A549 (cell line): ENCODE measurements around the gene LPCAT1. TPM values are rescaled to one million over a fixed set of nuclear protein-coding genes. Genes with fewer than 3 reads are reported as not detected.
"Not testable (repeated sequence)": the region's sequence is repeated elsewhere in the genome, so short reads cannot be mapped to it uniquely, and the experiment has no call there.

ENCODE experiments used
- ATAC-seq, 2 experiments: fragments of 200-7000 bp in 1 of 2; fragments of >200 bp in 1 of 2; cut with Nextera tagmentation in 1 of 2; cut with Tn5 transposase in 1 of 2; 3 replicates each; pipeline versions ENCODE4 v1.8.0 to v1.9.1; 2018 to 2020; ENCODE audit warnings: mild to moderate bottlenecking in 1 of 2, moderate library complexity in 1 of 2
- CTCF ChIA-PET: fragments of 300-600 bp; sonication (Branson Sonifier 250); formaldehyde crosslinking; extraction: SDS; loops from one replicate; lab custom pipeline; 2021; ENCODE audit warnings: antibody characterized with exemption, inconsistent platforms; lab: Yijun Ruan, JAX
- POLR2A ChIA-PET: fragments of 350-600 bp; formaldehyde crosslinking; extraction: SDS; loops from one replicate; lab custom pipeline; 2021; ENCODE audit warnings: antibody characterized with exemption, inconsistent platforms; lab: Yijun Ruan, JAX
- DNase-seq, 2 experiments: peaks; one replicate each; pipeline versions ENCODE4 v3.0.0 to v3.0.0-alpha.2; 2011 to 2016; ENCODE audit warnings: low read depth in 1 of 2, low spot score in 1 of 2
- FAIRE-seq: peaks from 2 replicates; lab custom pipeline; 2011; peaks lifted over from hg19 to GRCh38; lab: Jason Lieb, UNC
- H3K27ac ChIP-seq, 2 experiments: fragments of >200 bp; sonication (Bioruptor Twin); formaldehyde crosslinking; 3 replicates each; pipeline ENCODE4 v1.5.1; 2016 to 2017
- H3K4me1 ChIP-seq: fragments of >200 bp; sonication (Bioruptor Twin); formaldehyde crosslinking; 3 replicates; pipeline ENCODE4 v1.6.1; 2016
- H3K4me2 ChIP-seq: fragments of >200 bp; sonication (Bioruptor Twin); formaldehyde crosslinking; 3 replicates; pipeline ENCODE4 v1.6.1; 2016
- H3K4me3 ChIP-seq: fragments of >200 bp; sonication (Bioruptor Twin); formaldehyde crosslinking; 3 replicates; pipeline ENCODE4 v1.5.1; 2016
- H3K9me3 ChIP-seq: fragments of >200 bp; sonication (Bioruptor Twin); formaldehyde crosslinking; 3 replicates; pipeline ENCODE4 v1.6.1; 2016
- ESRRA ChIP-seq: fragments of 150-350 bp; IDR thresholded peaks from 2 replicates; pipeline ENCODE4 v1.6.1; 2014; ENCODE audit warnings: mild to moderate bottlenecking, low read length, borderline replicate concordance
- FOSB ChIP-seq: fragments of 250-450 bp; sonication (Bioruptor Pico); IDR thresholded peaks from 2 replicates; pipeline ENCODE4 v1.5.0; 2020; ENCODE audit warnings: mild to moderate bottlenecking, moderate library complexity
- FOSL2 ChIP-seq, 2 experiments: fragments of 450-650 bp in 1 of 2; fragments of >200 bp in 1 of 2; sonication (Bioruptor Twin) in 1 of 2; formaldehyde crosslinking; IDR thresholded peaks; 2 replicates each; pipeline versions ENCODE4 v1.5.0 to v1.6.1; 2016 to 2020; ENCODE audit warnings: mild to moderate bottlenecking in 1 of 2, moderate library complexity in 1 of 2
- HEYL ChIP-seq: fragments of 250-450 bp; sonication (Bioruptor Pico); IDR thresholded peaks from 2 replicates; pipeline ENCODE4 v1.8.0; 2021; ENCODE audit warnings: mild to moderate bottlenecking, moderate library complexity
- JUNB ChIP-seq: fragments of >200 bp; sonication (Bioruptor Twin); formaldehyde crosslinking; IDR thresholded peaks from 2 replicates; pipeline ENCODE4 v1.6.1; 2016
- MAFK ChIP-seq: fragments of 450-650 bp; IDR thresholded peaks from 2 replicates; pipeline ENCODE4 v1.6.1; 2014; ENCODE audit not compliant: partially characterized antibody
- NPAS2 ChIP-seq: fragments of 250-450 bp; sonication (Bioruptor Pico); IDR thresholded peaks from 2 replicates; pipeline ENCODE4 v1.8.0; 2022; ENCODE audit warnings: mild to moderate bottlenecking, moderate library complexity, borderline replicate concordance
- NR3C1 ChIP-seq: fragments of >200 bp; sonication (Bioruptor Twin); formaldehyde crosslinking; IDR thresholded peaks from 3 replicates; pipeline ENCODE4 v1.6.1; 2017
- PHF8 ChIP-seq: fragments of 200-600 bp; sonication (generic); IDR thresholded peaks from 2 replicates; pipeline ENCODE4 v1.6.1; 2016; ENCODE audit warnings: low read depth, mild to moderate bottlenecking, antibody characterized with exemption, moderate library complexity, borderline replicate concordance
- RAD21 ChIP-seq, 2 experiments: fragments of >200 bp in 1 of 2; sonication (Bioruptor Twin) in 1 of 2; formaldehyde crosslinking in 1 of 2; IDR thresholded peaks in 1 of 2; conservative IDR thresholded peaks in 1 of 2; 2 replicates in 1 of 2; 3 replicates in 1 of 2; pipeline ENCODE4 v1.6.1; 2012 to 2018; ENCODE audit warnings: inconsistent platforms in 1 of 2
- RCOR1 ChIP-seq: fragments of 150-350 bp; IDR thresholded peaks from 2 replicates; pipeline ENCODE4 v1.6.1; 2014; ENCODE audit warnings: antibody characterized with exemption, low read length, low read depth
- RNF2 ChIP-seq: fragments of 200-600 bp; sonication (generic); IDR thresholded peaks from 2 replicates; pipeline ENCODE4 v1.6.1; 2016; ENCODE audit warnings: low read depth, mild to moderate bottlenecking, antibody characterized with exemption, moderate library complexity, borderline replicate concordance
- ZC3H11A ChIP-seq: fragments of 450-650 bp; IDR thresholded peaks from 2 replicates; pipeline ENCODE4 v1.6.1; 2014; ENCODE audit warnings: antibody characterized with exemption, mild to moderate bottlenecking
- ZNF302 ChIP-seq: fragments of 250-450 bp; sonication (Bioruptor Pico); IDR thresholded peaks from 2 replicates; pipeline ENCODE4 v1.9.0; 2021; ENCODE audit warnings: inconsistent platforms, mild to moderate bottlenecking, moderate library complexity
- WGBS: methylation state at CpG from one replicate; pipeline ENCODE4 v1.1.6; 2017; ENCODE audit errors: missing lambda C conversion rate; 5-methylcytosine and 5-hydroxymethylcytosine counted together
- polyA plus RNA-seq, 4 experiments: library from polyadenylated mRNA; depleted of rRNA in 3 of 4; stranded (reverse); fragments of >200 nt; fragmentation: RNase III in 1 of 4; extraction: RNeasy Plus Mini Kit Qiagen cat#74134 plus additional on column Dnase treatment in 1 of 4; gene quantifications; 2 replicates in 3 of 4; 3 replicates in 1 of 4; pipeline ENCODE4 v1.2.3, GENCODE V29; 2011 to 2017
- TF ChIP-seq, protein P1 (sequence below): fragments of >200 bp; sonication (Bioruptor Twin); formaldehyde crosslinking; IDR thresholded peaks from 3 replicates; pipeline ENCODE4 v1.6.1; 2016
- TF ChIP-seq, protein P2 (sequence below): fragments of >200 bp; sonication (Bioruptor Twin); formaldehyde crosslinking; IDR thresholded peaks from 3 replicates; pipeline ENCODE4 v1.5.1; 2016
- TF ChIP-seq, protein P3 (sequence below): fragments of 200-600 bp; sonication (generic); IDR thresholded peaks from 2 replicates; pipeline ENCODE4 v1.6.1; 2016; ENCODE audit warnings: antibody characterized with exemption, mild to moderate bottlenecking, moderate library complexity
- TF ChIP-seq, protein P4 (sequence below): fragments of 450-650 bp; IDR thresholded peaks from 2 replicates; pipeline ENCODE4 v1.6.1; 2014; ENCODE audit warnings: antibody characterized with exemption

The LPCAT1 gene
- polyA plus RNA-seq, 2 of the 4 experiments (the other 2 are of a cell fraction): 22.9 to 74.9 TPM

DNA sequence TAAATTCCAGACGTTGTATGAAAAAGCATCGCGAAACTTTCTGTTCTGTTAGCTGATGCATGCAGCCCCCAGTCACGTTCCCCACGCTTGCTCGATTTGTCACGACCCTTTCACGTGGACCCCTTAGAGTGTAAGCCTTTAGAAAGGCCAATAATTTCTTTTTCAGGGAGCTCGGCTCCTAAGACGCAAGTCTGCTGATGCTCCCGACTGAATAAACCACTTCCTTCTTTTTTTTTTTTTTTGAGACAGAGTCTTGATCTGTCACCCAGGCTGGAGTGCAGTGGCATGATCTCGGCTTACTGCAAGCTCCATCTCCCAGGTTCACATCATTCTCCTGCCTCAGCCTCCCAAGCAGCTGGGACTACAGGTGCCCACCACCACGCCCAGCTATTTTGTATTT, 36.7 kb upstream of the LPCAT1 start:
- H3K4me3 ChIP-seq, H3K9me3 ChIP-seq, DNase-seq, POLR2A ChIA-PET, ATAC-seq, H3K4me2 ChIP-seq, FAIRE-seq: not testable (repeated sequence)
- CTCF ChIA-PET: interaction anchor here (1.2 kb wide), 1 partner anchor 76 kb away, joined by 3 read pairs; no protein-coding TSS in a partner anchor
- 0 out of 6 replicates have a peak overlapping the region, but pooled peaks of 1 of the 2 experiments have one; percentile 20 for H3K27ac ChIP-seq
- WGBS: 78% methylated on average over 13 of the region's 13 CpGs
- peaks cover 35% of the 10 kb centered on the region for H3K4me1 ChIP-seq

DNA sequence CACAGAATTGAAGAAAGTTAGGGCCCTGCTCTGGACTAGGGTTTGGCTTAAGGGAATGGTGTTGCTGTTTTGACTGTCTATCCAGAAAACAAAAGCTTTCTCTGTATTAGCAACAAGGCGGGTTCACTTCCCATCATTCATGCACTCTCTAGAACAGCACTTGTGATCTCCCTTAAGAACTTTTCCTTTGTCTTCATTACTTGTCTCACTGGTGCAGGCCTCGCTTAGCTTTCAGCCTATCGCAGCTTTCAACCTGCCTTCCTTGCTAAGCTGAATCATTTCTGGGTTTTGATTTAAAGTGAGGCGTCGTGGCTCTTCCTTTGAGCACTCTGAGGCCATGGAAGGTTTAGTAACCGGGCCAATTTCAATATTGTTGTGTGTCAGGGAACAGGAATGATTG, 35.2 kb upstream of the LPCAT1 start:
- H3K4me1 ChIP-seq: peaks cover 32% of the 10 kb centered on the region
- 75% methylated on average over 6 of the region's 6 CpGs for WGBS
- ChIA-PET POLR2A (no interaction called here), CTCF (interaction anchor here (1.1 to 1.4 kb wide), 3 partner anchors 47 to 74 kb away, joined by 3 to 5 read pairs (median 3); no protein-coding TSS in a partner anchor)
- DNase-seq (no peak), ATAC-seq (no peak), FAIRE-seq (no peak)
- TF ChIP-seq RNF2: no peak
- no peak for TF ChIP-seq NR3C1
- TF ChIP-seq ZC3H11A: no peak
- TF ChIP-seq NPAS2 (CRISPR knock-in tag): no peak
- TF ChIP-seq JUNB: no peak
- TF ChIP-seq, protein P1, sequence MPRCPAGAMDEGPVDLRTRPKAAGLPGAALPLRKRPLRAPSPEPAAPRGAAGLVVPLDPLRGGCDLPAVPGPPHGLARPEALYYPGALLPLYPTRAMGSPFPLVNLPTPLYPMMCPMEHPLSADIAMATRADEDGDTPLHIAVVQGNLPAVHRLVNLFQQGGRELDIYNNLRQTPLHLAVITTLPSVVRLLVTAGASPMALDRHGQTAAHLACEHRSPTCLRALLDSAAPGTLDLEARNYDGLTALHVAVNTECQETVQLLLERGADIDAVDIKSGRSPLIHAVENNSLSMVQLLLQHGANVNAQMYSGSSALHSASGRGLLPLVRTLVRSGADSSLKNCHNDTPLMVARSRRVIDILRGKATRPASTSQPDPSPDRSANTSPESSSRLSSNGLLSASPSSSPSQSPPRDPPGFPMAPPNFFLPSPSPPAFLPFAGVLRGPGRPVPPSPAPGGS: no peak
- TF ChIP-seq ZNF302 (CRISPR knock-in tag): no peak
- TF ChIP-seq, protein P2, sequence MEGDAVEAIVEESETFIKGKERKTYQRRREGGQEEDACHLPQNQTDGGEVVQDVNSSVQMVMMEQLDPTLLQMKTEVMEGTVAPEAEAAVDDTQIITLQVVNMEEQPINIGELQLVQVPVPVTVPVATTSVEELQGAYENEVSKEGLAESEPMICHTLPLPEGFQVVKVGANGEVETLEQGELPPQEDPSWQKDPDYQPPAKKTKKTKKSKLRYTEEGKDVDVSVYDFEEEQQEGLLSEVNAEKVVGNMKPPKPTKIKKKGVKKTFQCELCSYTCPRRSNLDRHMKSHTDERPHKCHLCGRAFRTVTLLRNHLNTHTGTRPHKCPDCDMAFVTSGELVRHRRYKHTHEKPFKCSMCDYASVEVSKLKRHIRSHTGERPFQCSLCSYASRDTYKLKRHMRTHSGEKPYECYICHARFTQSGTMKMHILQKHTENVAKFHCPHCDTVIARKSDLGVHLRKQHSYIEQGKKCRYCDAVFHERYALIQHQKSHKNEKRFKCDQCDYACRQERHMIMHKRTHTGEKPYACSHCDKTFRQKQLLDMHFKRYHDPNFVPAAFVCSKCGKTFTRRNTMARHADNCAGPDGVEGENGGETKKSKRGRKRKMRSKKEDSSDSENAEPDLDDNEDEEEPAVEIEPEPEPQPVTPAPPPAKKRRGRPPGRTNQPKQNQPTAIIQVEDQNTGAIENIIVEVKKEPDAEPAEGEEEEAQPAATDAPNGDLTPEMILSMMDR: no peak
- TF ChIP-seq ESRRA: no peak
- no peak for TF ChIP-seq PHF8
- no peak for TF ChIP-seq FOSL2 (IDR thresholded peaks at IDR 0.05)
- TF ChIP-seq FOSL2 (CRISPR knock-in tag; IDR thresholded peaks at IDR 0.05): no peak
- TF ChIP-seq, protein P3, sequence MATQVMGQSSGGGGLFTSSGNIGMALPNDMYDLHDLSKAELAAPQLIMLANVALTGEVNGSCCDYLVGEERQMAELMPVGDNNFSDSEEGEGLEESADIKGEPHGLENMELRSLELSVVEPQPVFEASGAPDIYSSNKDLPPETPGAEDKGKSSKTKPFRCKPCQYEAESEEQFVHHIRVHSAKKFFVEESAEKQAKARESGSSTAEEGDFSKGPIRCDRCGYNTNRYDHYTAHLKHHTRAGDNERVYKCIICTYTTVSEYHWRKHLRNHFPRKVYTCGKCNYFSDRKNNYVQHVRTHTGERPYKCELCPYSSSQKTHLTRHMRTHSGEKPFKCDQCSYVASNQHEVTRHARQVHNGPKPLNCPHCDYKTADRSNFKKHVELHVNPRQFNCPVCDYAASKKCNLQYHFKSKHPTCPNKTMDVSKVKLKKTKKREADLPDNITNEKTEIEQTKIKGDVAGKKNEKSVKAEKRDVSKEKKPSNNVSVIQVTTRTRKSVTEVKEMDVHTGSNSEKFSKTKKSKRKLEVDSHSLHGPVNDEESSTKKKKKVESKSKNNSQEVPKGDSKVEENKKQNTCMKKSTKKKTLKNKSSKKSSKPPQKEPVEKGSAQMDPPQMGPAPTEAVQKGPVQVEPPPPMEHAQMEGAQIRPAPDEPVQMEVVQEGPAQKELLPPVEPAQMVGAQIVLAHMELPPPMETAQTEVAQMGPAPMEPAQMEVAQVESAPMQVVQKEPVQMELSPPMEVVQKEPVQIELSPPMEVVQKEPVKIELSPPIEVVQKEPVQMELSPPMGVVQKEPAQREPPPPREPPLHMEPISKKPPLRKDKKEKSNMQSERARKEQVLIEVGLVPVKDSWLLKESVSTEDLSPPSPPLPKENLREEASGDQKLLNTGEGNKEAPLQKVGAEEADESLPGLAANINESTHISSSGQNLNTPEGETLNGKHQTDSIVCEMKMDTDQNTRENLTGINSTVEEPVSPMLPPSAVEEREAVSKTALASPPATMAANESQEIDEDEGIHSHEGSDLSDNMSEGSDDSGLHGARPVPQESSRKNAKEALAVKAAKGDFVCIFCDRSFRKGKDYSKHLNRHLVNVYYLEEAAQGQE: no peak
- no peak for TF ChIP-seq MAFK
- no peak for TF ChIP-seq RAD21 (conservative IDR thresholded peaks at IDR 0.05 in 1 of 2, IDR thresholded peaks at IDR 0.05 in 1 of 2)
- TF ChIP-seq HEYL (CRISPR knock-in tag): no peak
- TF ChIP-seq FOSB (CRISPR knock-in tag): no peak
- TF ChIP-seq, protein P4, sequence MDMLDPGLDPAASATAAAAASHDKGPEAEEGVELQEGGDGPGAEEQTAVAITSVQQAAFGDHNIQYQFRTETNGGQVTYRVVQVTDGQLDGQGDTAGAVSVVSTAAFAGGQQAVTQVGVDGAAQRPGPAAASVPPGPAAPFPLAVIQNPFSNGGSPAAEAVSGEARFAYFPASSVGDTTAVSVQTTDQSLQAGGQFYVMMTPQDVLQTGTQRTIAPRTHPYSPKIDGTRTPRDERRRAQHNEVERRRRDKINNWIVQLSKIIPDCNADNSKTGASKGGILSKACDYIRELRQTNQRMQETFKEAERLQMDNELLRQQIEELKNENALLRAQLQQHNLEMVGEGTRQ: no peak
- no peak for TF ChIP-seq RCOR1
- H3K9me3 ChIP-seq: no peaks in the 10 kb centered on the region
- H3K27ac ChIP-seq: peak overlapping the region in 1 of 2 experiments; percentile 90; a peak in 3 of 6 replicates
- H3K4me2 ChIP-seq: no peak overlapping the region
- no peak overlapping the region for H3K4me3 ChIP-seq
